ENCODE results near the gene SEMA3B. TPM values are rescaled to one million over a fixed set of nuclear protein-coding genes. Genes with fewer than 3 reads are reported as not detected.
"Not testable (repeated sequence)": the region's sequence is repeated elsewhere in the genome, so short reads cannot be mapped to it uniquely, and the experiment has no call there.

Gene SEMA3B
- total RNA-seq, 1 experiment from 2014 or later = 6.4 TPM

DNA sequence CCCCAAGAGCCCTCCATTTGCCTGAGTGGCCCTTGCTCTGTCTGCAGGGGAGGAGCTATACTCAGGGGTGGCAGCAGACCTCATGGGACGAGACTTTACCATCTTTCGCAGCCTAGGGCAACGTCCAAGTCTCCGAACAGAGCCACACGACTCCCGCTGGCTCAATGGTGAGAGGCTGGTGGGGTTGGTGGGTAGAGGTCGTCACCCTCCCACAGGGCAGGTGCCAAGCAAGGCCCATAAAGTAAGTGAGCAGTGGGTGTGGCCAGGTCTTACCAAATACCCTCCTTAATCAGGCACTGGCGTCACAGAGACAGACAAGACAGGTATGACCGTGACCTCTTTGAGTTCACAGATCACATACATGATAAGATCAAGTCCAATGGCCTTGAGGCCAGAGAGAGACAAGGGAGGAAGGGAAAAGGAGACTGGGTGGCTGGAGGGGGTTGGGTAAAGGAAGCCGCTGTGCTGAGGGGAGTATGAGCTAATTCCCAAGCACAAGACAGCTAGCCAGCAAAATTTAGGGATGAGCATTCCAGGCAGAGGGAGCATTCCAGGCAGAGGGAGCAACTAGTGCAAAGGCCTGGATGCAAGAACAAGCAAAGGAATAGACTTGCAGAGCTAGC lies 2.5 kb downstream of the SEMA3B start:
- Mint-ChIP-seq H3K4me1 (peaks cover 47 to 63% of the 10 kb centered on the region in 2 experiments), H3K36me3 (ENCODE audit: insufficient read depth in 1 of 3, low read depth in 3 of 3) (no peaks in the 10 kb centered on the region; a peak in 1 of 7 replicates), H3K4me3 (no peak overlapping the region), H3K27me3 (ENCODE audit: low read depth) (peaks cover 40% of the 10 kb centered on the region), H3K27ac (no peak overlapping the region), H3K9me3 (no peaks in the 10 kb centered on the region; a peak in 1 of 5 replicates)
- no peak overlapping the region for H4K8ac ChIP-seq (replicated peaks; ENCODE audit: insufficient read length, low read depth, low read length)
- no peak overlapping the region for H3K9ac ChIP-seq (ENCODE audit: extremely low read depth, insufficient read length, low read length)
- H3K56ac ChIP-seq (ENCODE audit: insufficient read length, low read depth, low read length) = no peak overlapping the region
- peaks cover 16% of the 10 kb centered on the region; the same call in 1 of the 2 replicates for H3K27me3 ChIP-seq (ENCODE audit: insufficient read depth, low read length)
- no CpG with 5 or more reads among the region's 10 CpGs for WGBS (ENCODE audit: extremely low coverage, insufficient read length, low lambda C conversion rate)
- no peak overlapping the region for H3K18ac ChIP-seq (ENCODE audit: insufficient read length, low read depth, low read length)
- H3K4ac ChIP-seq (ENCODE audit: low read depth, low read length) = no peak overlapping the region
- H4K20me1 ChIP-seq (ENCODE audit: control insufficient read depth, insufficient read depth, insufficient read length) = no peaks in the 10 kb centered on the region
- H3K27ac ChIP-seq (ENCODE audit: insufficient read length, low read depth, low read length) = no peak overlapping the region
- no peak overlapping the region for H2BK120ac ChIP-seq (ENCODE audit: low read depth, low read length, poor library complexity, severe bottlenecking)
- H2AK5ac ChIP-seq (ENCODE audit: insufficient read length, low read length) = no peak overlapping the region
- no peaks in the 10 kb centered on the region for H3K9me3 ChIP-seq (ENCODE audit: control insufficient read depth, low read depth, low read length)
- H2AFZ ChIP-seq (ENCODE audit: low read length) = no peak overlapping the region
- no peak overlapping the region; the same call in 1 of the 2 replicates for H3K14ac ChIP-seq (ENCODE audit: insufficient read depth, low read length)
- no peak overlapping the region for H2BK5ac ChIP-seq (ENCODE audit: insufficient read length, low read length)
- peaks cover 2% of the 10 kb centered on the region; the same call in 1 of the 2 replicates for H3K4me1 ChIP-seq (ENCODE audit: insufficient read depth, low read length)
- H3T11ph ChIP-seq (ENCODE audit: low read length) = no peak overlapping the region
- H2BK20ac ChIP-seq (ENCODE audit: low read depth, low read length, poor library complexity, severe bottlenecking) = no peak overlapping the region
- no peaks in the 10 kb centered on the region for H3K79me2 ChIP-seq (ENCODE audit: insufficient read depth, low read length)
- no peak overlapping the region for H3K23ac ChIP-seq (ENCODE audit: insufficient read length, low read depth, low read length)
- DNase-seq = no peak
- TF ChIP-seq, protein P1, sequence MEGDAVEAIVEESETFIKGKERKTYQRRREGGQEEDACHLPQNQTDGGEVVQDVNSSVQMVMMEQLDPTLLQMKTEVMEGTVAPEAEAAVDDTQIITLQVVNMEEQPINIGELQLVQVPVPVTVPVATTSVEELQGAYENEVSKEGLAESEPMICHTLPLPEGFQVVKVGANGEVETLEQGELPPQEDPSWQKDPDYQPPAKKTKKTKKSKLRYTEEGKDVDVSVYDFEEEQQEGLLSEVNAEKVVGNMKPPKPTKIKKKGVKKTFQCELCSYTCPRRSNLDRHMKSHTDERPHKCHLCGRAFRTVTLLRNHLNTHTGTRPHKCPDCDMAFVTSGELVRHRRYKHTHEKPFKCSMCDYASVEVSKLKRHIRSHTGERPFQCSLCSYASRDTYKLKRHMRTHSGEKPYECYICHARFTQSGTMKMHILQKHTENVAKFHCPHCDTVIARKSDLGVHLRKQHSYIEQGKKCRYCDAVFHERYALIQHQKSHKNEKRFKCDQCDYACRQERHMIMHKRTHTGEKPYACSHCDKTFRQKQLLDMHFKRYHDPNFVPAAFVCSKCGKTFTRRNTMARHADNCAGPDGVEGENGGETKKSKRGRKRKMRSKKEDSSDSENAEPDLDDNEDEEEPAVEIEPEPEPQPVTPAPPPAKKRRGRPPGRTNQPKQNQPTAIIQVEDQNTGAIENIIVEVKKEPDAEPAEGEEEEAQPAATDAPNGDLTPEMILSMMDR (conservative IDR thresholded peaks at IDR 0.05) = no peak
- no peak overlapping the region for H2BK15ac ChIP-seq (ENCODE audit: low read depth, low read length)
- H3K79me1 ChIP-seq (ENCODE audit: insufficient read depth, low read depth, low read length, poor library complexity, severe bottlenecking) = no peaks in the 10 kb centered on the region
- no peak overlapping the region for H3K4me2 ChIP-seq (ENCODE audit: insufficient read depth, insufficient read length, low read length)
- no peak overlapping the region for H4K91ac ChIP-seq (ENCODE audit: insufficient read length, low read depth, low read length)
- peaks cover 10% of the 10 kb centered on the region for H3K23me2 ChIP-seq (ENCODE audit: insufficient read length, low read depth, low read length, poor library complexity, severe bottlenecking)
- no peak overlapping the region for H2BK12ac ChIP-seq (ENCODE audit: insufficient read length, low read depth, low read length)
- no peak overlapping the region for H4K5ac ChIP-seq (ENCODE audit: insufficient read length, low read depth, low read length)

DNA sequence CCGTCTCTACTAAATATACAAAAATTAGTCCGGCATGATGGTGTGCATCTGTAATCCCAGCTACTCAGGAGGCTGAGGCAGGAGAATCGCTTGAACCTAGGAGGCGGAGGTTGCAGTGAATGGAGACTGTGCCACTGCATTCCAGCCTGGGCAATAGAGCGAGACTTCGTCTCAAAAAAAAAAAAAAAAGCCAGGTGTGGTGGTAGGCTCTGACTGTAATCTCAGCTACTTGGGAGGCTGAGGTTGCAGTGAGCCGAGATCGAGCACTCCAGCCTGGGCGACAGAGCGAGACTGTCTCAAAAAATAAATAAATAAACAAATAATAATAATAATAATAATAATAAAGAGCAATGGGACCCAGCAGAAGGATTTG lies 3.6 kb downstream of the SEMA3B start:
- H4K8ac ChIP-seq (replicated peaks; ENCODE audit: insufficient read length, low read depth, low read length); H3T11ph ChIP-seq (ENCODE audit: low read length); H2BK15ac ChIP-seq (ENCODE audit: low read depth, low read length); H3K79me1 ChIP-seq (ENCODE audit: insufficient read depth, low read depth, low read length, poor library complexity, severe bottlenecking); H3K23ac ChIP-seq (ENCODE audit: insufficient read length, low read depth, low read length); H3K9me3 Mint-ChIP-seq; H3K27ac ChIP-seq (ENCODE audit: insufficient read length, low read depth, low read length); H2AFZ ChIP-seq (ENCODE audit: low read length); H3K36me3 Mint-ChIP-seq (ENCODE audit: insufficient read depth in 1 of 3, low read depth in 3 of 3); H2BK120ac ChIP-seq (ENCODE audit: low read depth, low read length, poor library complexity, severe bottlenecking); H3K4ac ChIP-seq (ENCODE audit: low read depth, low read length); H2BK20ac ChIP-seq (ENCODE audit: low read depth, low read length, poor library complexity, severe bottlenecking); H3K79me2 ChIP-seq (ENCODE audit: insufficient read depth, low read length); H3K4me1 ChIP-seq (ENCODE audit: insufficient read depth, low read length); H3K9ac ChIP-seq (ENCODE audit: extremely low read depth, insufficient read length, low read length); H3K18ac ChIP-seq (ENCODE audit: insufficient read length, low read depth, low read length); H4K91ac ChIP-seq (ENCODE audit: insufficient read length, low read depth, low read length); H4K20me1 ChIP-seq (ENCODE audit: control insufficient read depth, insufficient read depth, insufficient read length); H2AK5ac ChIP-seq (ENCODE audit: insufficient read length, low read length); H2BK5ac ChIP-seq (ENCODE audit: insufficient read length, low read length); DNase-seq; H4K5ac ChIP-seq (ENCODE audit: insufficient read length, low read depth, low read length); H3K9me3 ChIP-seq (ENCODE audit: control insufficient read depth, low read depth, low read length); H3K14ac ChIP-seq (ENCODE audit: insufficient read depth, low read length); H3K56ac ChIP-seq (ENCODE audit: insufficient read length, low read depth, low read length); H3K4me2 ChIP-seq (ENCODE audit: insufficient read depth, insufficient read length, low read length); H2BK12ac ChIP-seq (ENCODE audit: insufficient read length, low read depth, low read length): not testable (repeated sequence)
- H3K27ac Mint-ChIP-seq = peak overlapping the region in 1 of 3 experiments; percentile 59; a peak in 1 of 7 replicates
- Histone ChIP-seq H3K27me3 (ENCODE audit: insufficient read depth, low read length) (peaks cover 16% of the 10 kb centered on the region; the same call in 1 of the 2 replicates), H3K23me2 (ENCODE audit: insufficient read length, low read depth, low read length, poor library complexity, severe bottlenecking) (peaks cover 10% of the 10 kb centered on the region)
- WGBS (ENCODE audit: extremely low coverage, insufficient read length, low lambda C conversion rate) = no CpG with 5 or more reads among the region's 10 CpGs
- peaks cover 40 to 52% of the 10 kb centered on the region in 2 experiments for H3K4me1 Mint-ChIP-seq
- H3K4me3 Mint-ChIP-seq = 0 out of 5 replicates have a peak overlapping the region, but pooled peaks of 1 of the 2 experiments have one; percentile 68
- peaks cover 51% of the 10 kb centered on the region for H3K27me3 Mint-ChIP-seq (ENCODE audit: low read depth)
